Small intestine (tissue), 16 donors: ENCODE results near the gene C11orf68. TPM values are rescaled to one million over a fixed set of nuclear protein-coding genes. Genes with fewer than 3 reads are reported as not detected.
A peak's percentile ranks its signal among the peaks of the same experiment; 100 is the strongest.

Experiments used
- DNase-seq, 2 donors: peaks; one replicate each; pipeline versions ENCODE4 v3.0.0 to v3.0.0-alpha.2; 2013
- FAIRE-seq: peaks from 2 replicates; lab custom pipeline; 2012; peaks lifted over from hg19 to GRCh38; lab: Jason Lieb, UNC
- H3K27ac ChIP-seq, 3 donors: one replicate each; pipeline ENCODE4 v1.5.1; 2013; ENCODE audit warnings: low read length in 2 of 3, mild to moderate bottlenecking in 2 of 3, control low read depth in 1 of 3, inconsistent platforms in 1 of 3, low read depth in 1 of 3, moderate library complexity in 1 of 3
- H3K27me3 ChIP-seq, 3 donors: one replicate each; pipeline ENCODE4 v1.6.1; 2013; ENCODE audit warnings: low read length in 3 of 3, inconsistent platforms in 1 of 3; ENCODE audit not compliant: control insufficient read depth in 3 of 3, insufficient read depth in 3 of 3
- H3K36me3 ChIP-seq, 3 donors: one replicate each; pipeline ENCODE4 v1.6.1; 2013; ENCODE audit warnings: low read length in 3 of 3, inconsistent platforms in 1 of 3, low read depth in 1 of 3, mild to moderate bottlenecking in 1 of 3, moderate library complexity in 1 of 3; ENCODE audit not compliant: control insufficient read depth in 3 of 3, insufficient read depth in 2 of 3
- H3K4me1 ChIP-seq, 3 donors: one replicate each; pipeline ENCODE4 v1.6.1; 2013; ENCODE audit warnings: low read length in 2 of 3, inconsistent platforms in 1 of 3, low read depth in 1 of 3, mild to moderate bottlenecking in 1 of 3, moderate library complexity in 1 of 3; ENCODE audit not compliant: control insufficient read depth in 3 of 3, insufficient read depth in 2 of 3
- H3K4me3 ChIP-seq, 3 donors: one replicate each; pipeline ENCODE4 v1.5.1; 2013; ENCODE audit warnings: low read length in 3 of 3, control low read depth in 1 of 3, inconsistent platforms in 1 of 3, low read depth in 1 of 3, mild to moderate bottlenecking in 1 of 3, moderate library complexity in 1 of 3
- H3K9me3 ChIP-seq, 2 donors: one replicate each; pipeline ENCODE4 v1.6.1; 2013; ENCODE audit warnings: low read depth in 1 of 2, low read length in 1 of 2; ENCODE audit not compliant: control insufficient read depth in 2 of 2, insufficient read depth in 1 of 2
- WGBS, 3 donors: extraction: QIAGEN DNeasy Blood & Tissue Kit; methylation state at CpG; one replicate each; pipeline ENCODE4 v1.1.7; 2013; 5-methylcytosine and 5-hydroxymethylcytosine counted together
- long read RNA-seq, 10 donors: transcript quantifications; one replicate each; lab custom pipeline, GENCODE V29; 2026
- polyA plus RNA-seq, 4 donors: library from polyadenylated mRNA; stranded (reverse) in 3 of 4; unstranded in 1 of 4; fragments of 200-250 nt in 3 of 4; fragments of 120-200 nt in 1 of 4; gene quantifications; one replicate each; pipeline versions ENCODE4 v1.2.1 to v1.2.3, GENCODE V29; 2013
- donor health status: healthy with polysubstance abuse.
- donor health status: control.
- donor health status: control.
- donor health status: Bipolar disorder and iron deficiency.
- donor health status: healthy.

Gene C11orf68
- polyA plus RNA-seq = 10 to 100 TPM; 23.9 to 32.7 (median 26.9) TPM
- long read RNA-seq, donor 1, transcript C11orf68-201 (2 exons, 1,619 nt) = minor isoform, 13 of 297 reads
- long read RNA-seq, donor 1, transcript C11orf68-202 (2 exons, 1,559 nt) = minor isoform, 15 of 297 reads
- long read RNA-seq, donor 1, transcript C11orf68-203 (1 exons, 1,528 nt) = major isoform, 25 of 297 reads
- long read RNA-seq, donor 1, partial matches to known transcripts = 115 of 297 reads
- long read RNA-seq, donor 1, other reads (novel, unspliced or antisense) = 129 of 297 reads
- long read RNA-seq, donor 2, transcript C11orf68-203 (1 exons, 1,528 nt) = major isoform, 7 of 11 reads
- long read RNA-seq, donor 2, partial matches to known transcripts = 0 of 11 reads
- long read RNA-seq, donor 2, other reads (novel, unspliced or antisense) = 0 of 11 reads
- long read RNA-seq, donor 3, transcript C11orf68-202 (2 exons, 1,559 nt) = minor isoform, 7 of 20 reads
- long read RNA-seq, donor 3, transcript C11orf68-203 (1 exons, 1,528 nt) = major isoform, 12 of 20 reads
- long read RNA-seq, donor 3, partial matches to known transcripts = 0 of 20 reads
- long read RNA-seq, donor 3, other reads (novel, unspliced or antisense) = 0 of 20 reads
- long read RNA-seq, donor 4 = 0 reads
- long read RNA-seq, donor 5, transcript C11orf68-203 (1 exons, 1,528 nt) = major isoform, 13 of 17 reads
- long read RNA-seq, donor 5, partial matches to known transcripts = 0 of 17 reads
- long read RNA-seq, donor 5, other reads (novel, unspliced or antisense) = 0 of 17 reads
- long read RNA-seq, donor 6, transcript C11orf68-201 (2 exons, 1,619 nt) = minor isoform, 5 of 19 reads
- long read RNA-seq, donor 6, transcript C11orf68-202 (2 exons, 1,559 nt) = minor isoform, 6 of 19 reads
- long read RNA-seq, donor 6, transcript C11orf68-203 (1 exons, 1,528 nt) = major isoform, 8 of 19 reads
- long read RNA-seq, donor 6, partial matches to known transcripts = 0 of 19 reads
- long read RNA-seq, donor 6, other reads (novel, unspliced or antisense) = 0 of 19 reads
- long read RNA-seq, donor 7 = 0 reads
- long read RNA-seq, donor 8, partial matches to known transcripts = 0 of 6 reads
- long read RNA-seq, donor 8, other reads (novel, unspliced or antisense) = 0 of 6 reads
- long read RNA-seq, donor 9, partial matches to known transcripts = 0 of 9 reads
- long read RNA-seq, donor 9, other reads (novel, unspliced or antisense) = 0 of 9 reads
- long read RNA-seq, donor 10, transcript C11orf68-203 (1 exons, 1,528 nt) = major isoform, 27 of 52 reads
- long read RNA-seq, donor 10, transcript C11orf68-202 (2 exons, 1,559 nt) = minor isoform, 21 of 52 reads
- long read RNA-seq, donor 10, partial matches to known transcripts = 0 of 52 reads
- long read RNA-seq, donor 10, other reads (novel, unspliced or antisense) = 0 of 52 reads

GRCh38 chr11:65918211-65919140 lies at the start of gene C11orf68:
C11orf68 (minus strand) TSS chr11:65919062; CDS start chr11:65919031, 31 bp downstream.
- FAIRE-seq (no peak), DNase-seq (peak in 1 of 2 donors; percentile 52)
- Histone ChIP-seq H3K4me3 (peak within 1 kb of the TSS; percentile 78 to 97 (median 90)), H3K36me3 (peaks cover 0 to 44% (median 3%) of the 10 kb centered on the region in 3 donors), H3K27ac (peak within 1 kb of the TSS; percentile 53 to 89 (median 82)), H3K27me3 (no peaks in the 10 kb centered on the region), H3K4me1 (peaks cover 3 to 22% (median 21%) of the 10 kb centered on the region in 3 donors), H3K9me3 (no peaks in the 10 kb centered on the region)
- 4 to 9% (median 5%) methylated on average over 28 to 77 of the region's 77 CpGs for WGBS, 3 donors

- Histone ChIP-seq H3K9me3 (no peaks in the 10 kb centered on the region), H3K4me1 (peaks cover 3 to 9% (median 5%) of the 10 kb centered on the region in 3 donors), H3K27ac (no peak overlapping the region), H3K27me3 (no peaks in the 10 kb centered on the region), H3K36me3 (peaks cover 29 to 74% (median 29%) of the 10 kb centered on the region in 3 donors), H3K4me3 (no peak overlapping the region)
- no peak for DNase-seq
- FAIRE-seq = no peak
- WGBS, 3 donors = 94 to 96% (median 96%) methylated on average over 25 to 30 of the region's 30 CpGs
Measured at GRCh38 chr11:65967329-65967934, 48.6 kb upstream of the C11orf68 start.

- no peaks in the 10 kb centered on the region for H3K9me3 ChIP-seq
- DNase-seq (no peak), FAIRE-seq (no peak)
- H3K27me3 ChIP-seq = no peaks in the 10 kb centered on the region
- H3K4me1 ChIP-seq = peaks cover 3 to 12% (median 8%) of the 10 kb centered on the region in 3 donors
- WGBS, 3 donors = 94 to 96% (median 95%) methylated on average over 34 to 36 of the region's 36 CpGs
- H3K27ac ChIP-seq = no peak overlapping the region
- no peak overlapping the region for H3K4me3 ChIP-seq
- H3K36me3 ChIP-seq = peaks cover 29 to 73% (median 29%) of the 10 kb centered on the region in 3 donors
Measured at GRCh38 chr11:65965986-65966762, 47.3 kb upstream of the C11orf68 start.

DNA sequence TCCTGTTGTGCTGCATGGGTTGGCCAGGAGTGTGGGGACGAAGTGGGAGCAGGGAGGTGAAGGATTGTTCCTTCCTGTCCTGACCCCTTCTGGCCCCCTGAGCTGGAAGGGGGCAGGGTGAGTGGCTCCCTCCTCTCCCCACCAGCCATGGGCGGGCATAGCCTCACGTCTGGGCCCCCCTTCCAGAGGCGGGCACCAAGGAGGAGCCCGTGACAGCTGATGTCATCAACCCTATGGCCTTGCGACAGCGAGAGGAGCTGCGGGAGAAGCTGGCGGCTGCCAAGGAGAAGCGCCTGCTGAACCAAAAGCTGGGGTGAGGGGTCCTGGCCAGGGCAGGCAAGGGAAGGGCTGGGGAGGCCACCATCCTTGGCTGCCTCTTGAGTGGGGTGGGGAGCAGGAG lies 46.0 kb upstream of the C11orf68 start:
- Histone ChIP-seq H3K9me3 (no peaks in the 10 kb centered on the region), H3K36me3 (peaks cover 27 to 63% (median 29%) of the 10 kb centered on the region in 3 donors), H3K27ac (no peak overlapping the region), H3K27me3 (no peaks in the 10 kb centered on the region), H3K4me1 (peaks cover 3 to 12% (median 8%) of the 10 kb centered on the region in 3 donors), H3K4me3 (no peak overlapping the region)
- FAIRE-seq = no peak
- WGBS, 3 donors = 83 to 100% (median 91%) methylated on average over 7 to 10 of the region's 10 CpGs
- no peak for DNase-seq

DNA sequence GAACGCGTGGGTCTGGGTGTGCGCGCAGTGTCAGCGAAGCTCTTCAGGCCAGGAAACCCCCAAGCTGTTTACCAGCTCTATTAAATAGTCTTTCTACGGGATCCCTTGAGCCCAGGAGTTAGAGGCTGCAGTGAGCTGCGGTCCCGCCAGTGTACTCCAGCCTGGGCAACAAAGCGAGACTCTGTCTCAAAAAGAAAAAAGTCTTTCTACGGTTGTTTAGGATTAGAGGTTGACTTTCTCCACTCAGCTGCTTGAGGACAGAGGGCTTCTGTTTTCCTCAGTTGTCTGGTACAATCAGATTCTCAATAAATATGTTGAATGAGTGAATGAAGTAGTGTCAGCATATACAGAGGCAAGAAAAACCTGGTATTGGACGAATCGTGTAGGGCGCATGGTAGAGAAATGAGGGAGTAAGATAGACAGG lies 43.3 kb upstream of the C11orf68 start:
- DNase-seq (no peak), FAIRE-seq (no peak)
- peak overlapping the region; percentile 51 to 99 (median 98) for H3K4me3 ChIP-seq
- peaks cover 17 to 36% (median 21%) of the 10 kb centered on the region in 3 donors for H3K36me3 ChIP-seq
- peaks cover 3 to 12% (median 8%) of the 10 kb centered on the region in 3 donors for H3K4me1 ChIP-seq
- H3K9me3 ChIP-seq = no peaks in the 10 kb centered on the region
- 4 to 7% (median 6%) methylated on average over 13 of the region's 13 CpGs for WGBS, 3 donors
- H3K27ac ChIP-seq = no peak overlapping the region
- H3K27me3 ChIP-seq = no peaks in the 10 kb centered on the region

- H3K9me3 ChIP-seq = no peaks in the 10 kb centered on the region
- FAIRE-seq (no peak), DNase-seq (peak; percentile 96 to 98)
- peak within 1 kb of the TSS; percentile 74 to 97 (median 81) for H3K27ac ChIP-seq
- H3K27me3 ChIP-seq = no peaks in the 10 kb centered on the region
- H3K4me1 ChIP-seq = peaks cover 3 to 12% (median 8%) of the 10 kb centered on the region in 3 donors
- peak within 1 kb of the TSS; percentile 51 to 99 (median 98) for H3K4me3 ChIP-seq
- 0% methylated on average over 85 to 97 of the region's 97 CpGs for WGBS, 3 donors
- H3K36me3 ChIP-seq = peaks cover 13 to 29% (median 21%) of the 10 kb centered on the region in 3 donors
Measured at GRCh38 chr11:65961267-65962140, 42.6 kb upstream of the C11orf68 start, which contains the start of gene SART1. SART1 (plus strand) TSS chr11:65961734; CDS start chr11:65961781, 47 bp downstream.
